Measurements from ENCODE around the gene ALDH8A1. TPM values are rescaled to one million over a fixed set of nuclear protein-coding genes. Genes with fewer than 3 reads are reported as not detected.

The ALDH8A1 gene
- total and polyA plus RNA-seq, 11 donors: 0.08 to 0.63 (median 0.23) TPM; not detected in 2

- DNase-seq: no peak
- TF ChIP-seq POLR2A (IDR thresholded peaks at IDR 0.05) (no peak), CTCF (IDR thresholded peaks at IDR 0.05) (no peak)
- no peaks in the 10 kb centered on the region for H3K9me3 ChIP-seq
- H3K27me3 ChIP-seq: no peaks in the 10 kb centered on the region
- H3K36me3 ChIP-seq: no peaks in the 10 kb centered on the region
- 64 to 75% (median 67%) methylated on average over 6 of the region's 6 CpGs for WGBS, 4 donors
- H3K27ac ChIP-seq: no peak overlapping the region
- peaks cover 0 to 4% (median 0%) of the 10 kb centered on the region in 12 donors for H3K4me1 ChIP-seq
- intact Hi-C loops (cut with DNase I): no loop called here
- no peak overlapping the region for H3K4me3 ChIP-seq
- peak in 3 of 4 donors; percentile 85 to 94 (median 91) for ATAC-seq
Observed at GRCh38 chr6:134928151-134928900, 21.6 kb downstream of the ALDH8A1 start.

DNA sequence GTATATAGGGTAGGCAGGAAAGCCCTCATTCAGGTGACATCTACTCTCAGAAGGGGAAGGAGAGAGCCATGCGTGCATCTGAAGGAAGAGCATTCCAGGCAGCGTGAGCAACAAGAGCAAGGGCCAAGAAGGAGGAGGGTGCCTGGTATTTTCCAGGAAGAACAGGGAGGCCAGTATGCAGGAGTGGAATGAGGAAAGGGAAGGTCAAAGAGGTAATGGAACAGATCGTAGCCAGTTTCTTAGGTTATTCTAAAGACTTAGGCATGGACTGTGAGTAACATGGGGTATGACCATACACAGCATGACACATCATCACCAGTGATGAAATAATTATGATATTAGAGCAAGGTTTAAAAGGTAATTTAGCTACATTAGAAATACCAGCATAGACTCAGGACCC is 24.1 kb downstream of the ALDH8A1 start:
- intact Hi-C loops (cut with DNase I): no loop called here
- no peak for TF ChIP-seq POLR2A (IDR thresholded peaks at IDR 0.05)
- no peak for TF ChIP-seq CTCF (IDR thresholded peaks at IDR 0.05)
- Histone ChIP-seq H3K27me3 (no peaks in the 10 kb centered on the region), H3K4me3 (no peak overlapping the region), H3K4me1 (peaks cover 0 to 4% (median 0%) of the 10 kb centered on the region in 12 donors), H3K27ac (no peak overlapping the region), H3K36me3 (no peaks in the 10 kb centered on the region), H3K9me3 (no peaks in the 10 kb centered on the region)
- WGBS, 4 donors: 71 to 81% (median 77%) methylated on average over 3 of the region's 3 CpGs
- ATAC-seq (no peak), DNase-seq (no peak)

DNA sequence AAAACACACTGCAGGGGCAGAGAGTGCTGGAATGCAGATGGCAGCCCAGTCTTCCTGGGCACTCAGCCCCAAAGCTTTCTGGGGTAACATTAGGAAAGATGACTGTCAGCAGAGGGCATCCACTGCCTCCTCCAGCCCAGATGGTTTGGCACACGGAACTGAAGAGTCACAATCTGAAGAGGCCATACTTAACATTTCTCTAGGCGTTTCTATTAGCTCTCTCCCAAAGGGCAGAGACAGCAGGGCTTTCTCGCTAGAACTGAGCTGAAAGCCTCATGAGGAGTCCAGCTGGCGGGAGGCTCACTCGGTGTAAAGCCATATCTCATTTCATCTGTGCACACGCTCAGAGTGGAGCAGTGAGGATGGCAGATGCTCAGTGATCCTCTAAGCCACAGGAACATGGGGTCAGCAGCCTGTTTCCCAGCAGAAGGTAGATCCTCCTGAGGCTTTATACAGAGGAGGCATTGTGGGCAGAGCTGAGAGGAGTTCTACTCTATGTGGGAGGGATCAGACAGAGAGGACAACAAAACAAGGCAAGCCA is 28.1 kb downstream of the ALDH8A1 start:
- H3K4me3 ChIP-seq: no peak overlapping the region
- DNase-seq (no peak), ATAC-seq (peak in 2 of 4 donors; percentile 28 to 51)
- TF ChIP-seq CTCF (IDR thresholded peaks at IDR 0.05): no peak
- TF ChIP-seq POLR2A (IDR thresholded peaks at IDR 0.05): no peak
- no peak overlapping the region for H3K27ac ChIP-seq
- no peaks in the 10 kb centered on the region for H3K36me3 ChIP-seq
- no peaks in the 10 kb centered on the region for H3K4me1 ChIP-seq
- no peaks in the 10 kb centered on the region for H3K27me3 ChIP-seq
- intact Hi-C loops (cut with DNase I): no loop called here
- H3K9me3 ChIP-seq: no peaks in the 10 kb centered on the region
- WGBS, 4 donors: 57 to 75% (median 66%) methylated on average over 6 of the region's 6 CpGs

GRCh38 chr6:134921276-134921675 is 28.6 kb downstream of the ALDH8A1 start:
- WGBS, 4 donors: 82 to 90% (median 87%) methylated on average over 5 of the region's 5 CpGs
- intact Hi-C loops (cut with DNase I): no loop called here
- H3K9me3 ChIP-seq: no peaks in the 10 kb centered on the region

More at GRCh38 chr6:134921276-134921675, 28.6 kb downstream of the ALDH8A1 start:
- no peak overlapping the region for H3K4me3 ChIP-seq
- ATAC-seq (no peak), DNase-seq (no peak)
- no peaks in the 10 kb centered on the region for H3K4me1 ChIP-seq
- TF ChIP-seq CTCF (IDR thresholded peaks at IDR 0.05) (no peak), POLR2A (IDR thresholded peaks at IDR 0.05) (no peak)
- no peaks in the 10 kb centered on the region for H3K27me3 ChIP-seq
- no peaks in the 10 kb centered on the region for H3K36me3 ChIP-seq
- no peak overlapping the region for H3K27ac ChIP-seq
